Activated naive CD4-positive, alpha-beta T cell treated with anti-CD3 and anti-CD28 coated beads for 36 hours (primary cell): ENCODE measurements around the gene FAM98C. TPM values are rescaled to one million over a fixed set of nuclear protein-coding genes. Genes with fewer than 3 reads are reported as not detected.
"Not testable (repeated sequence)": the region's sequence is repeated elsewhere in the genome, so short reads cannot be mapped to it uniquely, and the experiment has no call there.

ENCODE experiments used
- CTCF ChIA-PET: fragments of 350-600 bp; sonication (Branson Sonifier 250); formaldehyde crosslinking; loops from one replicate; lab custom pipeline; 2021; ENCODE audit warnings: antibody characterized with exemption; lab: Charles Lee
- DNase-seq: peaks from one replicate; pipeline ENCODE4 v3.0.0-alpha.2; 2020
- H3K27ac Mint-ChIP-seq: one replicate; pipeline ENCODE4 v1.8.0; 2021; ENCODE audit warnings: mild to moderate bottlenecking, mixed read lengths
- H3K27me3 Mint-ChIP-seq: one replicate; pipeline ENCODE4 v1.8.0; 2021; ENCODE audit warnings: low read depth, mixed read lengths
- H3K36me3 Mint-ChIP-seq: one replicate; pipeline ENCODE4 v1.8.0; 2021; ENCODE audit warnings: low read depth, mixed read lengths
- H3K4me1 Mint-ChIP-seq: one replicate; pipeline ENCODE4 v1.8.0; 2021; ENCODE audit warnings: low read depth, mixed read lengths
- H3K4me3 Mint-ChIP-seq: one replicate; pipeline ENCODE4 v1.8.0; 2021; ENCODE audit warnings: mild to moderate bottlenecking, moderate library complexity, mixed read lengths
- H3K9me3 Mint-ChIP-seq: one replicate; pipeline ENCODE4 v1.8.0; 2021; ENCODE audit warnings: mixed read lengths
- intact Hi-C: fragments of 100-400 bp; cut with micrococcal nuclease; formaldehyde crosslinking; loops from one replicate; pipeline ENCODE4 v1.15.1; 2023
- total RNA-seq, 2 experiments: library from RNA; stranded (reverse); gene quantifications; one replicate each; pipeline ENCODE4 v1.2.3, GENCODE V29; 2021

Gene FAM98C
- total RNA-seq, 2 experiments from 2014 or later, result 21.5 to 27.0 TPM

- Mint-ChIP-seq H3K4me3 (peak overlapping the region; percentile 90), H3K4me1 (peaks cover 15% of the 10 kb centered on the region), H3K27ac (peak overlapping the region; percentile 14), H3K27me3 (no peaks in the 10 kb centered on the region), H3K9me3 (no peaks in the 10 kb centered on the region), H3K36me3 (peaks cover 11% of the 10 kb centered on the region)
- intact Hi-C loops, result loop anchor here (1.0 to 10.0 kb wide), 7 partner anchors 24 to 528 kb away; partner anchors contain the start of genes ECH1, MRPS12, RASGRP4 and SARS2
- CTCF ChIA-PET, result interaction anchor here (0.5 to 2.7 kb wide), 38 partner anchors 8 to 641 kb away, joined by 3 to 18 read pairs (median 4); partner anchors contain the start of genes ACTN4, EIF3K, GGN and MAP4K1
- no peak for DNase-seq
Observed at GRCh38 chr19:38402623-38402966, 298 bp upstream of the FAM98C start.

- Mint-ChIP-seq H3K36me3 (peaks cover 14% of the 10 kb centered on the region), H3K4me3 (peak overlapping the region; percentile 90), H3K27me3 (no peaks in the 10 kb centered on the region), H3K9me3 (no peaks in the 10 kb centered on the region), H3K4me1 (peaks cover 15% of the 10 kb centered on the region), H3K27ac (no peak overlapping the region)
- intact Hi-C loops, result loop anchor here (10.0 kb wide), 1 partner anchor 430 kb away; the partner anchor contains the start of gene ECH1
- no peak for DNase-seq
- CTCF ChIA-PET, result interaction anchor here (1.3 kb wide), 1 partner anchor 232 kb away, joined by 4 read pairs; no protein-coding TSS in a partner anchor
Observed at GRCh38 chr19:38404858-38405257, 2.0 kb downstream of the FAM98C start.

- peak overlapping the region; percentile 32 for H3K4me3 Mint-ChIP-seq
- CTCF ChIA-PET, result interaction anchor here (1.3 kb wide), 1 partner anchor 232 kb away, joined by 4 read pairs; no protein-coding TSS in a partner anchor
- H3K36me3 Mint-ChIP-seq, result peaks cover 15% of the 10 kb centered on the region
- no peak for DNase-seq
- intact Hi-C loops, result loop anchor here (10.0 kb wide), 1 partner anchor 430 kb away; the partner anchor contains the start of gene ECH1
- H3K27me3 Mint-ChIP-seq, result no peaks in the 10 kb centered on the region
- no peaks in the 10 kb centered on the region for H3K9me3 Mint-ChIP-seq
- peaks cover 15% of the 10 kb centered on the region for H3K4me1 Mint-ChIP-seq
- H3K27ac Mint-ChIP-seq, result peak overlapping the region; percentile 61
Observed at GRCh38 chr19:38405276-38405675, 2.4 kb downstream of the FAM98C start.

- Mint-ChIP-seq H3K27me3 (no peaks in the 10 kb centered on the region), H3K9me3 (no peaks in the 10 kb centered on the region), H3K4me1 (peaks cover 3% of the 10 kb centered on the region), H3K36me3 (peaks cover 15% of the 10 kb centered on the region), H3K27ac (no peak overlapping the region), H3K4me3 (no peak overlapping the region)
- CTCF ChIA-PET, result no interaction called here
- DNase-seq, result no peak
- intact Hi-C loops, result loop anchor here (10.0 kb wide), 1 partner anchor 425 kb away; the partner anchor contains the start of gene ECH1
Observed at GRCh38 chr19:38409631-38410133, 6.8 kb downstream of the FAM98C start.

- intact Hi-C loops, H3K4me1 Mint-ChIP-seq, CTCF ChIA-PET, H3K9me3 Mint-ChIP-seq, DNase-seq, H3K27me3 Mint-ChIP-seq, H3K27ac Mint-ChIP-seq, H3K4me3 Mint-ChIP-seq: not testable (repeated sequence)
- H3K36me3 Mint-ChIP-seq, result peaks cover 11% of the 10 kb centered on the region
Observed at GRCh38 chr19:38410407-38410806, 7.5 kb downstream of the FAM98C start.

GRCh38 chr19:38411041-38411712 is 8.3 kb downstream of the FAM98C start:
- CTCF ChIA-PET, result no interaction called here
- no peak for DNase-seq
- Mint-ChIP-seq H3K9me3 (no peaks in the 10 kb centered on the region), H3K27ac (no peak overlapping the region), H3K27me3 (no peaks in the 10 kb centered on the region), H3K4me3 (no peak overlapping the region), H3K4me1 (no peaks in the 10 kb centered on the region), H3K36me3 (peaks cover 10% of the 10 kb centered on the region)
- intact Hi-C loops, result no loop called here

GRCh38 chr19:38411898-38412297 is 9.0 kb downstream of the FAM98C start:
- H3K27me3 Mint-ChIP-seq, H3K4me3 Mint-ChIP-seq, H3K9me3 Mint-ChIP-seq, H3K27ac Mint-ChIP-seq, DNase-seq, H3K4me1 Mint-ChIP-seq, H3K36me3 Mint-ChIP-seq, intact Hi-C loops: not testable (repeated sequence)
- CTCF ChIA-PET, result interaction anchor here (0.8 kb wide), 1 partner anchor 9 kb away, joined by 3 read pairs; the partner anchor contains the start of gene FAM98C

GRCh38 chr19:38412491-38412890 is 9.6 kb downstream of the FAM98C start:
- H3K4me1 Mint-ChIP-seq, result peaks cover 6% of the 10 kb centered on the region
- H3K36me3 Mint-ChIP-seq, result peaks cover 4% of the 10 kb centered on the region
- H3K9me3 Mint-ChIP-seq, result no peaks in the 10 kb centered on the region
- CTCF ChIA-PET, result interaction anchor here (0.8 kb wide), 1 partner anchor 10 kb away, joined by 3 read pairs; the partner anchor contains the start of gene FAM98C
- no peaks in the 10 kb centered on the region for H3K27me3 Mint-ChIP-seq
- no peak overlapping the region for H3K4me3 Mint-ChIP-seq
- intact Hi-C loops, result no loop called here
- H3K27ac Mint-ChIP-seq, result no peak overlapping the region
- no peak for DNase-seq

GRCh38 chr19:38412961-38413360 is 10.1 kb downstream of the FAM98C start:
- Mint-ChIP-seq H3K36me3 (peaks cover 4% of the 10 kb centered on the region), H3K4me3 (no peak overlapping the region), H3K4me1 (peaks cover 10% of the 10 kb centered on the region), H3K27me3 (no peaks in the 10 kb centered on the region), H3K27ac (no peak overlapping the region), H3K9me3 (no peaks in the 10 kb centered on the region)
- no peak for DNase-seq
- CTCF ChIA-PET, result interaction anchor here (0.6 to 0.8 kb wide), 2 partner anchors 10 to 169 kb away, joined by 3 to 4 read pairs; partner anchors contain the start of gene FAM98C
- intact Hi-C loops, result no loop called here

GRCh38 chr19:38413416-38413815 is 10.5 kb downstream of the FAM98C start:
- H3K9me3 Mint-ChIP-seq, result no peaks in the 10 kb centered on the region
- no peaks in the 10 kb centered on the region for H3K27me3 Mint-ChIP-seq
- peaks cover 13% of the 10 kb centered on the region for H3K4me1 Mint-ChIP-seq
- no peak overlapping the region for H3K27ac Mint-ChIP-seq
- DNase-seq, result no peak
- H3K36me3 Mint-ChIP-seq, result peaks cover 3% of the 10 kb centered on the region
- no peak overlapping the region for H3K4me3 Mint-ChIP-seq
- intact Hi-C loops, result no loop called here
- CTCF ChIA-PET, result interaction anchor here (0.6 kb wide), 1 partner anchor 170 kb away, joined by 4 read pairs; no protein-coding TSS in a partner anchor

GRCh38 chr19:38417146-38417543 is 14.3 kb downstream of the FAM98C start:
- Mint-ChIP-seq H3K9me3 (no peaks in the 10 kb centered on the region), H3K27ac (peak overlapping the region; percentile 11), H3K4me1 (peaks cover 15% of the 10 kb centered on the region), H3K27me3 (no peaks in the 10 kb centered on the region), H3K36me3 (no peaks in the 10 kb centered on the region), H3K4me3 (peak overlapping the region; percentile 67)
- intact Hi-C loops, result no loop called here
- CTCF ChIA-PET, result interaction anchor here (0.8 kb wide), 1 partner anchor 14 kb away, joined by 3 read pairs; the partner anchor contains the start of gene FAM98C
- no peak for DNase-seq
